Stomach (tissue), 9 donors: ENCODE results near the gene ZNF318. TPM values are rescaled to one million over a fixed set of nuclear protein-coding genes. Genes with fewer than 3 reads are reported as not detected.

Experiments used
- DNase-seq, 2 donors: peaks; one replicate each; pipeline versions ENCODE4 v3.0.0 to v3.0.0-alpha.2; 2013 to 2019
- H3K27ac ChIP-seq, 5 donors: fragments of 200-600 bp in 4 of 5; sonication (generic) in 4 of 5; one replicate each; pipeline ENCODE4 v1.5.1; 2013 to 2019; ENCODE audit warnings: mild to moderate bottlenecking in 1 of 5, moderate library complexity in 1 of 5
- H3K27me3 ChIP-seq, 3 donors: fragments of 200-600 bp; sonication (generic); one replicate each; pipeline ENCODE4 v1.5.1; 2017 to 2019; ENCODE audit warnings: mixed run types in 1 of 3
- H3K36me3 ChIP-seq, 4 donors: fragments of 200-600 bp; sonication (generic); 1 replicate in 3 of 4; 2 replicates in 1 of 4; pipeline ENCODE4 v1.5.1; 2016 to 2019
- H3K4me1 ChIP-seq, 4 donors: fragments of 200-600 bp; sonication (generic); one replicate each; pipeline ENCODE4 v1.5.1; 2016 to 2019
- H3K4me3 ChIP-seq, 4 donors: fragments of 200-600 bp; sonication (generic) in 3 of 4; one replicate each; pipeline ENCODE4 v1.5.1; 2016 to 2019; ENCODE audit warnings: mild to moderate bottlenecking in 1 of 4
- H3K9me3 ChIP-seq, 4 donors: fragments of 200-600 bp; sonication (generic); one replicate each; pipeline ENCODE4 v1.5.1; 2016 to 2019
- EP300 ChIP-seq: sonication (generic); formaldehyde crosslinking; IDR thresholded peaks from one replicate; pipeline ENCODE4 v1.6.1; 2017; ENCODE audit warnings: antibody characterized with exemption
- POLR2A ChIP-seq, 4 donors: fragments of 450-650 bp; IDR thresholded peaks; one replicate each; pipeline ENCODE4 v1.6.1; 2016; ENCODE audit warnings: antibody characterized with exemption in 4 of 4, control low read depth in 2 of 4, mild to moderate bottlenecking in 1 of 4, moderate library complexity in 1 of 4
- POLR2AphosphoS5 ChIP-seq, 3 donors: sonication (generic); formaldehyde crosslinking; IDR thresholded peaks; one replicate each; pipeline ENCODE4 v1.6.1; 2016; ENCODE audit warnings: antibody characterized with exemption in 3 of 3
- WGBS, 5 donors: extraction: QIAGEN DNeasy Blood & Tissue Kit in 3 of 5; methylation state at CpG; one replicate each; pipeline versions ENCODE4 v1.1.5 to v1.1.7; 2013 to 2018; 5-methylcytosine and 5-hydroxymethylcytosine counted together
- intact Hi-C: fragments of 100-400 bp; cut with DNase I; formaldehyde crosslinking; loops from one replicate; pipeline ENCODE4 v1.15.1; 2023; ENCODE audit warnings: low total_unique reads
- polyA plus RNA-seq, 3 donors: library from polyadenylated mRNA; stranded (reverse); fragments of 200-250 nt; gene quantifications; one replicate each; pipeline ENCODE4 v1.2.3, GENCODE V29; 2013
- total RNA-seq, 5 donors: library from RNA; depleted of rRNA; stranded (reverse); fragments of >200 nt; gene quantifications; one replicate each; pipeline versions ENCODE4 v1.1.0 to v1.2.3, GENCODE V29; 2014 to 2016
- TF ChIP-seq, protein P1 (sequence below), 7 experiments: fragments of 450-650 bp in 4 of 7; fragments of 200-600 bp in 3 of 7; sonication (generic) in 3 of 7; IDR thresholded peaks; one replicate each; pipeline ENCODE4 v1.5.1; 2016 to 2019; ENCODE audit warnings: antibody characterized with exemption in 7 of 7, control low read depth in 2 of 7, mild to moderate bottlenecking in 1 of 7
- donor health status: healthy with polysubstance abuse.
- donor health status: Bipolar disorder and iron deficiency.
- donor health status: healthy.

ZNF318 gene
- total and polyA plus RNA-seq, 8 donors = 2.6 to 13.3 (median 7.2) TPM

DNA sequence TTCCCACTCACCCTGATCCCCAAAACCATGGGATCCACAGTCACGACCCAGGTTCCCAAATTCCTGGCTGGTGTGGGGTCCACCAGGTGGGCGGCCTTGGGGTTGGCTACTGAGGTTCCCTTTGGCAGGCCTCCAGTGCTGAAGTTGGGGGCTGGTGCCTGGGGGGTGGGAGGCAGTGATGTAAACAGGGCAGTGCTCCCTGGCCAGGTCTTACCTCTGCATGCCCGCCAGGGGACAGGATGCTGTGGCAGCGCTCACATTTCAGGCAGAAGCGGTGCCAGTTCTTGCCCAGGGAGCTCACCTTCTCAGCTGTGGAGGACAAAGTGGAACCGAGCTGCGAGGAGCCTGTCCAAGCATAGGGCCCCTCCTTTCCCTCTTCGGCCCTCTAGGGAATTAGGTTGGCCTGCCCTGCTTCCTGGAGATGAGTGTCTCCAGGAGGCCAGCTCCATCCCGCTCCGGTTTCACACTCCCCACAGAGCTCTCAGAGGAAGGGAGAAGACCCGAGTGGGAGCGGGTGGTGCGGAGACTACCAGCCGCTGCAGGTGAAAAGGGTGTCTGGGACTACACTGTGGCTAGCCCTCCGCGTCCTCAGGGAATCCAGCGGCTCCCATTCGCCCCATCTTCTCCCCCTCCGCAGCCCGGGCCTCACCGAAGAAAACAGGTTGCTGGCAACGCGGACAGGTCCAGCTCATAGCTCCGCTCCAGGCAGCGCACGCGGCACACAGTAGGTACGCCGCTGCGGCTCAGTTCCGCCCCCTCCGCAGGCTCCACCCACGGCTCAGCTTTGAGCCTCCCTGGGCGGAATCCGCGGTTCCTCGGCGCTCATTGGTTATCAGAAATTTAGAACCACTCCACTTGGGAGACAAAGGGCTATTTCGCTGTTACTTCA, 61.1 kb downstream of the ZNF318 start, which contains the start of gene CRIP3:
Gene CRIP3, minus strand, starts transcription at position 726 of the 889 bp plus-strand sequence. Its CDS starts 34 bp downstream, at position 692.
- intact Hi-C loops = no loop called here
- peak within 1 kb of the TSS; percentile 32 to 48 (median 45) for H3K4me3 ChIP-seq

DNA sequence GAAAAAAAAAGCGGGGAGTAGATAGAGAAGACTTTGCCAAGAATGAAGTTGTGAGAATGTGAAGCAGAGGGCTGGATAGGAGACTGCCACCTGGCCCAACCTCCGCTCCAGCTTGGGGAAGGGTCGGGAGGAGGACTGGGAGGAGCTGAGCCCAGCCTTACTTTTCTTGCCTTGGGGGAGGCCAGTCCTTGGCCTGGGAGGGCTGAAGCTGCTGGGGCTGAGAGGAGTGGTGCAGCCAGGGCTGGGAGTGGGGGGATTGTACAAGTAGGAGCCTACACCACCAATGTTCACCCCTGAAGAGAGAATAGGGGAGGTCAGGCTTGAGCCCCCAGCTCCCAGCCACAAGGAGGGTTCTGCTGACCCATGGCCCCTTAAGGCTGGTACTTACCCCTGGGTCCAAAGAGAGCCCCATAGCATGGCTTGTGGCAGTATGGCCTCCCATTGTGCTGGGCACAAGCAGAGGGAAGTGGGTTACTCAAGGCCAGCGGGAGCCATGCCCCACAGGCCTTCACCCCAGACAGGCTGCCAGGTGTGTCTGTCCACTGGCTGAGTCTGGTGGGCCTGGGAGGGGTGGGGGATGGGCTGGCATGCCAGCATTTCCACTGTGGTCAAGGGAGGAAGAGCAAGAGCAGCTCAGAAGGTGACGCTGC, 61.9 kb downstream of the ZNF318 start:
- no peak for TF ChIP-seq POLR2A (IDR thresholded peaks at IDR 0.05)
- no peak for TF ChIP-seq EP300
- TF ChIP-seq POLR2AphosphoS5 (IDR thresholded peaks at IDR 0.05) = no peak
- TF ChIP-seq, protein P1, sequence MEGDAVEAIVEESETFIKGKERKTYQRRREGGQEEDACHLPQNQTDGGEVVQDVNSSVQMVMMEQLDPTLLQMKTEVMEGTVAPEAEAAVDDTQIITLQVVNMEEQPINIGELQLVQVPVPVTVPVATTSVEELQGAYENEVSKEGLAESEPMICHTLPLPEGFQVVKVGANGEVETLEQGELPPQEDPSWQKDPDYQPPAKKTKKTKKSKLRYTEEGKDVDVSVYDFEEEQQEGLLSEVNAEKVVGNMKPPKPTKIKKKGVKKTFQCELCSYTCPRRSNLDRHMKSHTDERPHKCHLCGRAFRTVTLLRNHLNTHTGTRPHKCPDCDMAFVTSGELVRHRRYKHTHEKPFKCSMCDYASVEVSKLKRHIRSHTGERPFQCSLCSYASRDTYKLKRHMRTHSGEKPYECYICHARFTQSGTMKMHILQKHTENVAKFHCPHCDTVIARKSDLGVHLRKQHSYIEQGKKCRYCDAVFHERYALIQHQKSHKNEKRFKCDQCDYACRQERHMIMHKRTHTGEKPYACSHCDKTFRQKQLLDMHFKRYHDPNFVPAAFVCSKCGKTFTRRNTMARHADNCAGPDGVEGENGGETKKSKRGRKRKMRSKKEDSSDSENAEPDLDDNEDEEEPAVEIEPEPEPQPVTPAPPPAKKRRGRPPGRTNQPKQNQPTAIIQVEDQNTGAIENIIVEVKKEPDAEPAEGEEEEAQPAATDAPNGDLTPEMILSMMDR (IDR thresholded peaks at IDR 0.05) = no peak
- Histone ChIP-seq H3K4me3 (no peak overlapping the region), H3K4me1 (peaks cover 0 to 15% (median 13%) of the 10 kb centered on the region in 4 donors), H3K27me3 (peaks cover 0 to 32% (median 10%) of the 10 kb centered on the region in 3 donors), H3K36me3 (no peaks in the 10 kb centered on the region), H3K27ac (no peak overlapping the region), H3K9me3 (no peaks in the 10 kb centered on the region)
- intact Hi-C loops = no loop called here
- 74 to 98% (median 90%) methylated on average over 4 to 5 of the region's 5 CpGs for WGBS, 5 donors
- no peak for DNase-seq

More for the DNA sequence above, 61.1 kb downstream of the ZNF318 start, which contains the start of gene CRIP3:
- no peak for TF ChIP-seq POLR2A (IDR thresholded peaks at IDR 0.05)
- TF ChIP-seq, protein P1 (IDR thresholded peaks at IDR 0.05) = peak in 4 of 7 experiments; percentile 7 to 27 (median 20)
- H3K27me3 ChIP-seq = peaks cover 0 to 25% (median 10%) of the 10 kb centered on the region in 3 donors
- H3K36me3 ChIP-seq = no peaks in the 10 kb centered on the region
- no peaks in the 10 kb centered on the region for H3K9me3 ChIP-seq
- WGBS, 5 donors = 7 to 9% (median 8%) methylated on average over 27 to 39 of the region's 39 CpGs
- H3K27ac ChIP-seq = no peak within 1 kb of the TSS
- peaks cover 0 to 15% (median 13%) of the 10 kb centered on the region in 4 donors for H3K4me1 ChIP-seq
- DNase-seq = peak; percentile 34 to 62

DNA sequence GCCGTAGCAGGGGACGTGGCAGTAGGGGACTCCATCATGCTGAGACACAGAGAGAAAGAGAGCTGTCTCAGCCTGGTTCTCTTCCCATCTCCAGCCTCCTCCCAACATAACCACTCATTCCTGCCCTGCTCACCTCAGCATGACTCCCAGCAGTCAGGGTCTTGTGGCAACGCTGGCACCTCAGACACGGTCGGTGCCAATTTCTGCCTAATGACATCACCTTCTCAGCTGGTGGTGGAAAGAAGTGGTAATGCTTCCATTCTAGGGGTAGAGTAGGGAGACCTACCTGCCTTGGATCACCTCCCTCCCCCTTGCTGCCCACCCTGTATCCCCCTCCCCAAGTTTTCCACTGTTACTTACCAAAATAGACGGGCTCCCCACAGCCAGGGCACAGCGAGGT, 63.4 kb downstream of the ZNF318 start:
- Histone ChIP-seq H3K27ac (no peak overlapping the region), H3K4me1 (peaks cover 0 to 15% (median 13%) of the 10 kb centered on the region in 4 donors), H3K27me3 (peaks cover 0 to 47% (median 10%) of the 10 kb centered on the region in 3 donors), H3K4me3 (no peak overlapping the region), H3K9me3 (no peaks in the 10 kb centered on the region), H3K36me3 (no peaks in the 10 kb centered on the region)
- no peak for DNase-seq
- TF ChIP-seq POLR2AphosphoS5 (IDR thresholded peaks at IDR 0.05) = no peak
- TF ChIP-seq, protein P1 (IDR thresholded peaks at IDR 0.05) = no peak
- no peak for TF ChIP-seq POLR2A (IDR thresholded peaks at IDR 0.05)
- no peak for TF ChIP-seq EP300
- intact Hi-C loops = no loop called here
- WGBS, 5 donors = 91 to 95% (median 92%) methylated on average over 7 of the region's 7 CpGs

DNA sequence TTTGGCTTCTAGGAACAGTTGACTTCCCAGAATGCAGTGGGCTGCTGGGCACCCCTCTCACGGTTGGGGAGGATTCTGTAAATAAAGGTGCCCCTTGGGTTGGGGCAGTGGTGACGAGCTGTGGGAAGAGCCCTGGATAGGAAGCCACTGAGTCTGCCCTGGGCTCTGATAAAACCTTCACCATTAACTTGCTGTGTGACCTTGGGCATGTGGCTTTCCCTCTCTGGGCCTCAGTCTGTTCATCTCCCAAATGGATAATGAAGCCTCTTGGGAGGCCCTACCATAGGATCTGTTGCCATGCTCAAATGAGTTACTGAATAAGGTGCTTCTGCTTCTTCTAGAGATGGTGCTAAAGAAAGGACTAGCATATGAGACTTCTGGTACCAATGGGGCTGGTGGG, 64.6 kb downstream of the ZNF318 start:
- Histone ChIP-seq H3K27ac (no peak overlapping the region), H3K36me3 (no peaks in the 10 kb centered on the region), H3K4me1 (peaks cover 0 to 15% (median 13%) of the 10 kb centered on the region in 4 donors), H3K9me3 (no peaks in the 10 kb centered on the region), H3K4me3 (no peak overlapping the region), H3K27me3 (peaks cover 0 to 59% (median 10%) of the 10 kb centered on the region in 3 donors)
- no peak for DNase-seq
- WGBS, 5 donors = 76 to 91% (median 81%) methylated on average over 2 of the region's 2 CpGs
- intact Hi-C loops = no loop called here
- TF ChIP-seq, protein P1 (IDR thresholded peaks at IDR 0.05) = no peak
- TF ChIP-seq POLR2AphosphoS5 (IDR thresholded peaks at IDR 0.05) (no peak), POLR2A (IDR thresholded peaks at IDR 0.05) (no peak), EP300 (no peak)
